ENCODE results near the gene CCDC85C. TPM values are rescaled to one million over a fixed set of nuclear protein-coding genes. Genes with fewer than 3 reads are reported as not detected.

CCDC85C gene
- total RNA-seq, 1 donor from 2014 or later, result 4.4 TPM

DNA sequence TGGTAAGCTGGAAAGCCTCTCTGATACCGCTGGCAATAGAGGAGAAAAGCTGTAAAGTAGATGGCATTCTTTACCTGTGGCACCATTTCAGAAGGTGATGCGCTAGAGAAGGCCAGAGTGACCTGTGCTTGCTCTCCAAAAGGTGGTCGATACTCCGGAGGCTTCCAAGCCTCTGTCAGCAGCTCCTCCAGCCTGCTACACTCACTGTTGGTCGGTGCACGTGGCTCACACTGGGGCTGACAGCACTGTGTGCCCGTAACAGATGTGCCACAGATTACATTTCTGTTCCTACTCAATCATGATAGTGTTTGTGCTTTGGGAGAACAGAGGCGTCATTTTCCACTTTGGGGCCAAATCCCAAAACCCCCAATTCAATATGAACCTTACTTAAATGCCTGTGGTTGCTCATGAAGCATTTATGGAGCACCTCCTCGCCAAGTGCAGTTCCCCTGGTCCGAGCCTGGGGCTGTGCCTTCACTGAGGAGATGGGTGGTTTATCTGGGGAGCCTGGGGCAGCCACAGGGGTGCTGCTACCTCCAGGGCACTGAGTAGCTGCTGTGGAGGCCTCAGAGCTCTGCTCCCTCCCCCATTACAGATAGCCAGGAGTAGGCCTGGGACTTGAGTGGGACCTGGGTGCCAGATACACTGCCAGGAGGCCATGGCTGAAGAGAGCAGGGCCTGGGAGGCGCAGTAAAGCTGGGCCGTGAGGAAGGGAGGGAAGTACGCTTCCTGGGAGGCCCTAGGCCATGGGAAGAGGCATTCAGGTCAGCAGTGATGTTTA lies 96.0 kb downstream of the CCDC85C start:
- no peak overlapping the region for H3K27ac Mint-ChIP-seq (ENCODE audit: unreplicated experiment)
- peaks cover 25% of the 10 kb centered on the region for H3K4me1 Mint-ChIP-seq (ENCODE audit: unreplicated experiment)
- H3K27me3 Mint-ChIP-seq (ENCODE audit: unreplicated experiment), result no peaks in the 10 kb centered on the region
- H3K4me3 Mint-ChIP-seq (ENCODE audit: unreplicated experiment), result no peak overlapping the region
- peaks cover 59% of the 10 kb centered on the region for H3K36me3 Mint-ChIP-seq (ENCODE audit: unreplicated experiment)
- no peaks in the 10 kb centered on the region for H3K9me3 Mint-ChIP-seq (ENCODE audit: unreplicated experiment)
- TF ChIP-seq, protein P1, sequence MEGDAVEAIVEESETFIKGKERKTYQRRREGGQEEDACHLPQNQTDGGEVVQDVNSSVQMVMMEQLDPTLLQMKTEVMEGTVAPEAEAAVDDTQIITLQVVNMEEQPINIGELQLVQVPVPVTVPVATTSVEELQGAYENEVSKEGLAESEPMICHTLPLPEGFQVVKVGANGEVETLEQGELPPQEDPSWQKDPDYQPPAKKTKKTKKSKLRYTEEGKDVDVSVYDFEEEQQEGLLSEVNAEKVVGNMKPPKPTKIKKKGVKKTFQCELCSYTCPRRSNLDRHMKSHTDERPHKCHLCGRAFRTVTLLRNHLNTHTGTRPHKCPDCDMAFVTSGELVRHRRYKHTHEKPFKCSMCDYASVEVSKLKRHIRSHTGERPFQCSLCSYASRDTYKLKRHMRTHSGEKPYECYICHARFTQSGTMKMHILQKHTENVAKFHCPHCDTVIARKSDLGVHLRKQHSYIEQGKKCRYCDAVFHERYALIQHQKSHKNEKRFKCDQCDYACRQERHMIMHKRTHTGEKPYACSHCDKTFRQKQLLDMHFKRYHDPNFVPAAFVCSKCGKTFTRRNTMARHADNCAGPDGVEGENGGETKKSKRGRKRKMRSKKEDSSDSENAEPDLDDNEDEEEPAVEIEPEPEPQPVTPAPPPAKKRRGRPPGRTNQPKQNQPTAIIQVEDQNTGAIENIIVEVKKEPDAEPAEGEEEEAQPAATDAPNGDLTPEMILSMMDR (IDR thresholded peaks at IDR 0.05), result no peak
- peak; percentile 69 for DNase-seq (ENCODE audit: extremely low spot score, unreplicated experiment)

DNA sequence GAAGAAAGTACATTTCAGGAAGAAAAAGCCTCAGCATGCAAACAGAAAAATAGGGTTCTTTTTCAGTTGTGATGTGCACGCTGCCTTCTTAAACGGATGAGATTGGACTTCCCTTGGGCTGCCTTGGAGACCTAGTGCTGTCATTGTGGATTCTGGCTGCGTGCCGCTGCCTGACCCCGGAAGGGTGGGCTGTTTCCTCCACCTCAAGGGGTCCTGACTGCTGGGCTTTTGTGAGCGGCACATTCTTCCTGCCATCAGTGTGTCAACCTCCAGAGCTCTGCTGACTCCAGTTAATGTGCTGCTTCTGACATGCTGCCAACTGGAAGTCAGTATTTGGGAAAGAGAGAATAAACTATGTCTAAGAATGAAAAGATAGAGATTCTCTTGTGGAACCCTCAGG lies 97.7 kb downstream of the CCDC85C start:
- H3K27ac Mint-ChIP-seq (ENCODE audit: unreplicated experiment), result no peak overlapping the region
- TF ChIP-seq, protein P1 (IDR thresholded peaks at IDR 0.05), result no peak
- DNase-seq (ENCODE audit: extremely low spot score, unreplicated experiment), result no peak
- no peaks in the 10 kb centered on the region for H3K9me3 Mint-ChIP-seq (ENCODE audit: unreplicated experiment)
- peaks cover 68% of the 10 kb centered on the region for H3K36me3 Mint-ChIP-seq (ENCODE audit: unreplicated experiment)
- peaks cover 12% of the 10 kb centered on the region for H3K4me1 Mint-ChIP-seq (ENCODE audit: unreplicated experiment)
- no peaks in the 10 kb centered on the region for H3K27me3 Mint-ChIP-seq (ENCODE audit: unreplicated experiment)
- no peak overlapping the region for H3K4me3 Mint-ChIP-seq (ENCODE audit: unreplicated experiment)

DNA sequence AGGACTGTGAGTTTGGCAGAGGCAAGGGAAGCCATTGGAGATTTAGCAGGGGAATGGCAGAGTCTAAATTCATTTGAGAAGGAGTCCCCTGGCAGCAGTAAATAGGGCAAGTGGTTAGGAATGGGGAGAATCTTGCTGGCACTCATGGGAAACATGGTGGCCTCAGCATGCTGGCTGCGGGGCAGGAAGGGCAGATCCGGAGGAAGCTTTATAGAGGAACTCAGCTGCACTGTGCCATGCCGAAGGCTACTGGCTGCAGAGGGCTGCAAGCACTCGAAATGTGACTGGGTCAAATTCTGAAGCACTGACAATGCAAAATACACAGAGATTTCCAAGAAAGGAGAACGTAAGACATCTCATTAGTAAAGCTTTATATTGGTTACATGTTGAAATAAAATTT lies 98.9 kb downstream of the CCDC85C start:
- no peak overlapping the region for H3K4me3 Mint-ChIP-seq (ENCODE audit: unreplicated experiment)
- TF ChIP-seq, protein P1 (IDR thresholded peaks at IDR 0.05), result no peak
- peaks cover 80% of the 10 kb centered on the region for H3K36me3 Mint-ChIP-seq (ENCODE audit: unreplicated experiment)
- H3K27me3 Mint-ChIP-seq (ENCODE audit: unreplicated experiment), result no peaks in the 10 kb centered on the region
- H3K4me1 Mint-ChIP-seq (ENCODE audit: unreplicated experiment), result peaks cover 5% of the 10 kb centered on the region
- no peaks in the 10 kb centered on the region for H3K9me3 Mint-ChIP-seq (ENCODE audit: unreplicated experiment)
- no peak overlapping the region for H3K27ac Mint-ChIP-seq (ENCODE audit: unreplicated experiment)
- no peak for DNase-seq (ENCODE audit: extremely low spot score, unreplicated experiment)

DNA sequence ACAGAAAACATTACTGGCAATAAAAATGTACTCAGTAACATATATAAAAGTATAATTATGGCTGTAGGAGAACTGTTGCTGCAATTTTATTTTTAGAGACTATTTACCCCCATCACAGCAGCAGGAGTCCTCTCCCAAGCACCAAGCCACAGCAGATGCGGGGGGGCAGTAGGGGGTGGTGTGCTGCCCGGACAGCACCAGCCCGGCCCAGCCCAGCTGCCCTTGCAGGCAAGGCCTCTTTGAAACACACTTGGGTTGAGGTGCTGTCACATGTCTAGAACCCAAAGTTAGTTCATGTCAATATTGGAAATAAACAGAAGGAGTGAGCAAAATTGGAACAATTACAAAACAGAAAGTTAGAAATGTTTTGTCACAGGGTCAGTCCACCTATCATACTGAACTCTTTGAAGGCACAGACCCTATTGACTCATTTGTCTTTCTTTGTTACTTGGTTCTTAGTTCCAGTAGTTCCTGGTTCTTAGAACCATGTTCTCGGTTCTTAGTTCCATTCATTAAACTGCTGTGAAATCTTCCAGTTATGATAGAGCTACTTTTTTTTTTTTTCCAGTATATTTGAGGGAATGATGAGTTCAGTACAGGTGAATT lies 100.1 kb downstream of the CCDC85C start:
- H3K36me3 Mint-ChIP-seq (ENCODE audit: unreplicated experiment), result peaks cover 75% of the 10 kb centered on the region
- no peaks in the 10 kb centered on the region for H3K9me3 Mint-ChIP-seq (ENCODE audit: unreplicated experiment)
- DNase-seq (ENCODE audit: extremely low spot score, unreplicated experiment), result no peak
- TF ChIP-seq, protein P1 (IDR thresholded peaks at IDR 0.05), result no peak
- H3K4me3 Mint-ChIP-seq (ENCODE audit: unreplicated experiment), result no peak overlapping the region
- no peaks in the 10 kb centered on the region for H3K4me1 Mint-ChIP-seq (ENCODE audit: unreplicated experiment)
- no peak overlapping the region for H3K27ac Mint-ChIP-seq (ENCODE audit: unreplicated experiment)
- H3K27me3 Mint-ChIP-seq (ENCODE audit: unreplicated experiment), result no peaks in the 10 kb centered on the region

DNA sequence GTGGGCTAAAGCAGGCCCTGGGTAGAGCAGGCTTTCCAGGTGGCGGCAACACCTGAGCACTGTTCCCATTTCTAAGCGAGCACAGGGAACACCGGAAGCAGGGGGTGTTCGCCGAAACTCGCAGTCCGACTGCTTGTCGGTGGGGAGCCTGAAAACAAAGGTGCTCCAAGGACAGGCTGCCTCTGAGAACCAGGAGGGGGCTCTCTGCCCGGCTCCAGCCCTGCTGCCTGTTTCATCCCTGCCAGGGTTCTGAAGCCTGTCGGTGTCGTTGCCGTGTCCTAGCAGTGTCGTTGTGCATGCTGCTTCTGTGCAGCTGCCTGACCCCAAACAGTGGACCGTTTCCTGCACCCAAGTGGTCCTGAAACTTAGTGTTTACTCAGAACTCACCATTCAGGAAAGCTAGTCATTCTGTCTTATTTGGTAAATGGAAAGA lies 101.0 kb downstream of the CCDC85C start:
- no peaks in the 10 kb centered on the region for H3K9me3 Mint-ChIP-seq (ENCODE audit: unreplicated experiment)
- H3K27me3 Mint-ChIP-seq (ENCODE audit: unreplicated experiment), result no peaks in the 10 kb centered on the region
- peaks cover 72% of the 10 kb centered on the region for H3K36me3 Mint-ChIP-seq (ENCODE audit: unreplicated experiment)
- H3K27ac Mint-ChIP-seq (ENCODE audit: unreplicated experiment), result no peak overlapping the region
- H3K4me1 Mint-ChIP-seq (ENCODE audit: unreplicated experiment), result no peaks in the 10 kb centered on the region
- H3K4me3 Mint-ChIP-seq (ENCODE audit: unreplicated experiment), result no peak overlapping the region
- TF ChIP-seq, protein P1 (IDR thresholded peaks at IDR 0.05), result no peak
- no peak for DNase-seq (ENCODE audit: extremely low spot score, unreplicated experiment)
